GM18498 (cell line): Measurements from ENCODE around the gene TMIE.

ENCODE experiments used
- ATAC-seq: cut with Tn5 transposase; IDR thresholded peaks from one replicate; pipeline ENCODE4 v1.9.1; 2021; ENCODE audit warnings: mild to moderate bottlenecking, moderate library complexity; ENCODE audit not compliant: unreplicated experiment

Gene TMIE

DNA sequence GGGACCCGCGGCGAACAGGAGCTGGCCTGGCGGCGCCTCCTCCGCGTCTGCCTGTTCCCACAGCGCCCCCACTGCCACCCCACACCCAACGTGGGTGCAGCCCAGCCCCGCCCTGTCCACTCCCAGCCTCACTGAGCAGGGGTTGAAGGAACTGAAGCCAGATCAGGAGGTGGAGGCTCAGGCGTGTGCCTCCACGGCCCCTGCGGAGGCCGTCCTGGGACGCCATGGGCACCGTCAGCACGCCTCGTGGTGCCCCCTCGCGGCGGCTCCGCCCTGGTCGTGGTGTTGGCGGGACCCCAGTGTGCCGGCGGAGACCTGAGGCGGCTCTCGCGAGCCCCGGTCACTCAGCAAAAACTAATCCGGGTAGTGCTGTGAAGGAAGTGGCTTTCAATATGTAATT lies 55.5 kb downstream of the TMIE start:
- no peak for ATAC-seq

DNA sequence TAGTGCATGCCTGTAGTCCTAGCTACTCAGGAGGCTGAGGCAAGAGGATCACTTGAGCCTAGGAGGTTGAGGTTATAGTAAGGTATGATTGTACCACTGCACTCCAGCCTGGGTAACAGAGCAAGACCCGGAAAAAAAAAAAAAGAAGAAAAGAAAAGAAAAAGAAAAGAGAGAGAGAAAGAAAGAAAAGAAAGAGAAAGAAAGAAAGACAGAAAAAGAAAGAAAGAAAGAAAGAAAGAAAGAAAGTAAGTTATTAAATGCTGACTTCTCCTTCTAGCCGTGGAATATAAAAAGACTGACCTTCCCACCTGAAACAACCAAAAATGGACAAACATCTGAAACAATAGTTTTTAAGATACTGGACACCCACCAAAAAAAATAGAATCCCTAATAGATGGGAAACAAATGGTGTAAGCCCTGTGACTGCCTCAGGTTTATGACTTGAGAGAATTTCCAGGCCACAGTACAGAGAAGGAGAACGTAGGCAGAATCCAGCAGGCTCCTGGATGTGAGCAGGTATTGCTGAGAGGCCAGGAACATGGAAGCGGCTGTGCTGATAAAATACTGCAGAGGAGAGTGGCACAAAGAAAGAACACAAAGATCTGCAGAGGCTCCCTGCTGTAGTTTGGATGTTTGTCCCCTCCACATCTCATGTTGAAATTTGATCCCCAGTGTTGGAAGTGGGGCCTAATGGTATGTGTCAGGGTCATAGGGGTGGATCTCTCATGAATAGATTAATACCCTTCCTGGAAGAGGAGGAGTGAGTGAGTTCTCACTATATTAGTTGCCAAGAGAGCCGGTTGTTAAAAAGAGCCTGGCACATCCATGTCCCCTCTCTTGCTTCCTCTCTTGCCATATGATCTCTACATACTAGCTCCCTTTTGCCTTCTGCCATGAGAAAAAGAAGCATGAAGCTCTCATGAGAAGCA lies 58.3 kb downstream of the TMIE start:
- no peak for ATAC-seq
